Natural killer cell (primary cell): Measurements from ENCODE around the gene MARCHF3. TPM values are rescaled to one million over a fixed set of nuclear protein-coding genes. Genes with fewer than 3 reads are reported as not detected.

Experiments
- ATAC-seq, 3 donors: fragments of 150-1000 bp in 2 of 3; fragments of 200-7000 bp in 1 of 3; cut with Tn5 transposase; 1 replicate in 1 of 3; 2 replicates in 2 of 3; pipeline ENCODE4 v1.10.0; 2021; ENCODE audit warnings: mild to moderate bottlenecking in 2 of 3, moderate library complexity in 2 of 3
- DNase-seq, 2 donors: peaks; one replicate each; pipeline versions ENCODE4 v3.0.0 to v3.0.0-alpha.2; 2013 to 2021; ENCODE audit warnings: mixed read lengths in 1 of 2
- H3K27ac ChIP-seq: one replicate; pipeline ENCODE4 v1.5.1; 2013; ENCODE audit warnings: mild to moderate bottlenecking, low read length
- H3K27me3 ChIP-seq: one replicate; pipeline ENCODE4 v1.6.1; 2013; ENCODE audit warnings: low read length; ENCODE audit not compliant: control insufficient read depth, insufficient read depth
- H3K36me3 ChIP-seq: one replicate; pipeline ENCODE4 v1.6.1; 2013; ENCODE audit warnings: low read length; ENCODE audit not compliant: control insufficient read depth, insufficient read depth
- H3K4me1 ChIP-seq: one replicate; pipeline ENCODE4 v1.6.1; 2013; ENCODE audit warnings: low read length; ENCODE audit not compliant: control insufficient read depth, insufficient read depth
- H3K4me3 ChIP-seq: one replicate; pipeline ENCODE4 v1.5.1; 2013; ENCODE audit warnings: low read length
- H3K9me3 ChIP-seq: one replicate; pipeline ENCODE4 v1.6.1; 2013; ENCODE audit warnings: low read length; ENCODE audit not compliant: control insufficient read depth, insufficient read depth
- H3K27ac Mint-ChIP-seq, 2 donors: one replicate each; pipeline ENCODE4 v1.8.0; 2022; ENCODE audit warnings: mild to moderate bottlenecking in 2 of 2, mixed read lengths in 2 of 2, moderate library complexity in 1 of 2
- H3K27me3 Mint-ChIP-seq, 2 donors: one replicate each; pipeline ENCODE4 v1.8.0; 2022; ENCODE audit warnings: low read depth in 2 of 2, mixed read lengths in 2 of 2
- H3K36me3 Mint-ChIP-seq: one replicate; pipeline ENCODE4 v1.8.0; 2022; ENCODE audit warnings: mixed read lengths
- H3K4me1 Mint-ChIP-seq, 2 donors: one replicate each; pipeline ENCODE4 v1.8.0; 2022; ENCODE audit warnings: mixed read lengths in 2 of 2
- H3K4me3 Mint-ChIP-seq: one replicate; pipeline ENCODE4 v1.8.0; 2022; ENCODE audit warnings: mild to moderate bottlenecking, moderate library complexity, mixed read lengths
- H3K9me3 Mint-ChIP-seq, 2 donors: one replicate each; pipeline ENCODE4 v1.8.0; 2022; ENCODE audit warnings: mixed read lengths in 2 of 2
- CTCF ChIP-seq: fragments of 200-600 bp; IDR thresholded peaks from one replicate; pipeline ENCODE4 v1.8.0; 2022; ENCODE audit warnings: antibody characterized with exemption
- WGBS: methylation state at CpG from one replicate; pipeline ENCODE4 v1.1.7; 2013; ENCODE audit warnings: missing lambda C conversion rate; ENCODE audit not compliant: insufficient coverage; 5-methylcytosine and 5-hydroxymethylcytosine counted together
- intact Hi-C: fragments of 100-400 bp; cut with micrococcal nuclease; formaldehyde crosslinking; loops from one replicate; pipeline ENCODE4 v1.14.2; 2022
- total RNA-seq, 4 donors: library from RNA; stranded (reverse); fragments of 120-200 nt in 1 of 4; gene quantifications; one replicate each; pipeline versions ENCODE4 v1.2.3 to v1.2.4, GENCODE V29; 2013 to 2022

Gene MARCHF3
- total RNA-seq, 3 donors from 2014 or later (not counting 1 experiment from before 2014, with no cell fraction given): 6.8 to 11.2 (median 8.9) TPM

- Histone ChIP-seq H3K4me3 (no peak overlapping the region), H3K27me3 (no peaks in the 10 kb centered on the region), H3K9me3 (no peaks in the 10 kb centered on the region), H3K4me1 (no peaks in the 10 kb centered on the region), H3K27ac (no peak overlapping the region), H3K36me3 (no peaks in the 10 kb centered on the region)
- H3K9me3 Mint-ChIP-seq: no peaks in the 10 kb centered on the region
- ATAC-seq (no peak), DNase-seq (no peak)
- intact Hi-C loops: no loop called here
- H3K36me3 Mint-ChIP-seq: no peaks in the 10 kb centered on the region
- whole genome bisulfite sequencing: no CpG with 5 or more reads among the region's 1 CpG
- no peak overlapping the region for H3K27ac Mint-ChIP-seq
- TF ChIP-seq CTCF: no peak
- H3K27me3 Mint-ChIP-seq: no peaks in the 10 kb centered on the region
- H3K4me1 Mint-ChIP-seq: peaks cover 8 to 12% of the 10 kb centered on the region in 2 donors
- H3K4me3 Mint-ChIP-seq: no peak overlapping the region
Measured at GRCh38 chr5:126981701-126982100, 48.7 kb downstream of the MARCHF3 start.

- Histone ChIP-seq H3K36me3 (no peaks in the 10 kb centered on the region), H3K9me3 (no peaks in the 10 kb centered on the region), H3K27me3 (no peaks in the 10 kb centered on the region), H3K4me3 (no peak overlapping the region), H3K27ac (no peak overlapping the region), H3K4me1 (no peaks in the 10 kb centered on the region)
- no peaks in the 10 kb centered on the region for H3K36me3 Mint-ChIP-seq
- no peak for TF ChIP-seq CTCF
- ATAC-seq (no peak), DNase-seq (no peak)
- intact Hi-C loops: no loop called here
- H3K4me1 Mint-ChIP-seq: peaks cover 13 to 17% of the 10 kb centered on the region in 2 donors
- H3K4me3 Mint-ChIP-seq: no peak overlapping the region
- no peak overlapping the region for H3K27ac Mint-ChIP-seq
- no peaks in the 10 kb centered on the region for H3K9me3 Mint-ChIP-seq
- no peaks in the 10 kb centered on the region for H3K27me3 Mint-ChIP-seq
- WGBS: 97% methylated on average over 2 of the region's 2 CpGs
Measured at GRCh38 chr5:126981222-126981621, 49.1 kb downstream of the MARCHF3 start.

GRCh38 chr5:126978258-126978657, 52.1 kb downstream of the MARCHF3 start:
- H3K4me3 Mint-ChIP-seq: no peak overlapping the region
- no peaks in the 10 kb centered on the region for H3K36me3 Mint-ChIP-seq
- no peak overlapping the region for H3K27ac Mint-ChIP-seq
- intact Hi-C loops: no loop called here
- H3K27me3 Mint-ChIP-seq: no peaks in the 10 kb centered on the region
- Histone ChIP-seq H3K27ac (no peak overlapping the region), H3K36me3 (no peaks in the 10 kb centered on the region), H3K9me3 (no peaks in the 10 kb centered on the region), H3K4me3 (no peak overlapping the region), H3K27me3 (no peaks in the 10 kb centered on the region), H3K4me1 (peaks cover 3% of the 10 kb centered on the region)
- TF ChIP-seq CTCF: no peak
- ATAC-seq: no peak
- 83% methylated on average over 4 of the region's 4 CpGs for WGBS
- no peak for DNase-seq
- H3K9me3 Mint-ChIP-seq: no peaks in the 10 kb centered on the region
- H3K4me1 Mint-ChIP-seq: peaks cover 20 to 26% of the 10 kb centered on the region in 2 donors

GRCh38 chr5:126976520-126977172, 53.7 kb downstream of the MARCHF3 start:
- no peaks in the 10 kb centered on the region for H3K9me3 ChIP-seq
- H3K27ac Mint-ChIP-seq: peak overlapping the region; percentile 60 to 88
- H3K4me3 Mint-ChIP-seq: no peak overlapping the region
- no peak overlapping the region for H3K4me3 ChIP-seq
- ATAC-seq (no peak), DNase-seq (no peak)
- TF ChIP-seq CTCF: no peak
- H3K4me1 ChIP-seq: peaks cover 6% of the 10 kb centered on the region
- 84% methylated on average over 6 of the region's 6 CpGs for WGBS
- H3K27me3 ChIP-seq: no peaks in the 10 kb centered on the region
- H3K4me1 Mint-ChIP-seq: peaks cover 31 to 36% of the 10 kb centered on the region in 2 donors
- no peaks in the 10 kb centered on the region for H3K9me3 Mint-ChIP-seq
- intact Hi-C loops: no loop called here
- no peak overlapping the region for H3K27ac ChIP-seq
- no peaks in the 10 kb centered on the region for H3K27me3 Mint-ChIP-seq
- H3K36me3 Mint-ChIP-seq: no peaks in the 10 kb centered on the region
- H3K36me3 ChIP-seq: no peaks in the 10 kb centered on the region
